Heart left ventricle (tissue), 16 donors: Measurements from ENCODE around the gene GRB2. TPM values are rescaled to one million over a fixed set of nuclear protein-coding genes. Genes with fewer than 3 reads are reported as not detected.
A peak's percentile ranks its signal among the peaks of the same experiment; 100 is the strongest.

ENCODE experiments used
- ATAC-seq, 4 donors: fragments of 200-7000 bp; cut with Tn5 transposase; one replicate each; pipeline ENCODE4 v1.9.1; 2020 to 2022; ENCODE audit warnings: moderate library complexity in 4 of 4, mild to moderate bottlenecking in 3 of 4, moderate number of reproducible peaks in 1 of 4
- DNase-seq, 5 donors: peaks; one replicate each; pipeline ENCODE4 v3.0.0-alpha.2; 2020
- H3K27ac ChIP-seq, 12 donors: fragments of 200-600 bp; sonication (generic) in 4 of 12; one replicate each; pipeline versions ENCODE4 v1.5.0 to v1.8.0; 2016 to 2022; ENCODE audit warnings: mild to moderate bottlenecking in 2 of 12
- H3K27me3 ChIP-seq, 9 donors: fragments of 200-600 bp; sonication (generic) in 2 of 9; one replicate each; pipeline versions ENCODE4 v1.5.1 to v1.8.0; 2016 to 2022; ENCODE audit warnings: mild to moderate bottlenecking in 3 of 9
- H3K36me3 ChIP-seq, 9 donors: fragments of 200-600 bp; sonication (generic) in 2 of 9; one replicate each; pipeline versions ENCODE4 v1.5.0 to v1.8.0; 2018 to 2022; ENCODE audit warnings: mild to moderate bottlenecking in 2 of 9
- H3K4me1 ChIP-seq, 12 donors: fragments of 200-600 bp; sonication (generic) in 4 of 12; one replicate each; pipeline versions ENCODE4 v1.5.0 to v1.8.0; 2016 to 2022; ENCODE audit warnings: mild to moderate bottlenecking in 3 of 12
- H3K4me3 ChIP-seq, 12 donors: fragments of 200-600 bp; sonication (generic) in 4 of 12; one replicate each; pipeline versions ENCODE4 v1.5.0 to v1.8.0; 2017 to 2022; ENCODE audit warnings: mild to moderate bottlenecking in 9 of 12, moderate library complexity in 4 of 12
- H3K9me3 ChIP-seq, 12 donors: fragments of 200-600 bp; sonication (generic) in 4 of 12; one replicate each; pipeline versions ENCODE4 v1.5.0 to v1.8.0; 2016 to 2022; ENCODE audit warnings: mild to moderate bottlenecking in 1 of 12
- POLR2A ChIP-seq, 2 donors: fragments of 450-650 bp; IDR thresholded peaks; one replicate each; pipeline ENCODE4 v1.6.1; 2017; ENCODE audit warnings: antibody characterized with exemption in 2 of 2, mild to moderate bottlenecking in 2 of 2, moderate library complexity in 2 of 2
- WGBS, 4 donors: extraction: QIAGEN DNeasy Blood & Tissue Kit in 2 of 4; methylation state at CpG; one replicate each; pipeline versions ENCODE4 v1.1.5 to v1.1.7; 2013 to 2018; 5-methylcytosine and 5-hydroxymethylcytosine counted together
- intact Hi-C, 10 donors: fragments of 100-400 bp; cut with DNase I; formaldehyde crosslinking; loops; one replicate each; pipeline versions ENCODE4 v1.11.1 to v1.14.2; 2022
- polyA plus RNA-seq, 2 donors: library from polyadenylated mRNA; stranded (reverse); fragments of 200-250 nt; gene quantifications; one replicate each; pipeline ENCODE4 v1.2.3, GENCODE V29; 2013
- total RNA-seq, 9 donors: library from RNA; depleted of rRNA in 2 of 9; stranded (reverse); fragments of >200 nt in 2 of 9; fragmentation: NEBNext Ultra II Directional in 3 of 9; extraction: Animal tissue kit (Norgen Biotek cat#: 25700) in 3 of 9; gene quantifications; one replicate each; pipeline versions ENCODE4 v1.1.0 to v1.2.4, GENCODE V29; 2016 to 2023
- TF ChIP-seq, protein P1 (sequence below), 12 donors: fragments of 200-600 bp; sonication (generic) in 4 of 12; IDR thresholded peaks; one replicate each; pipeline versions ENCODE4 v1.5.0 to v1.8.0; 2018 to 2022; ENCODE audit warnings: antibody characterized with exemption in 12 of 12, mild to moderate bottlenecking in 5 of 12
- donor health status: ischemic (EF 13 %, LVEDD 7.1; RV severe dilation, severe dysfunction).
- donor health status: healthy with polysubstance abuse.
- donor health status: DM: no; HTN: yes; CAD: no.
- donor health status: DM: no; HTN: no; CAD: no.
- donor health status: ischemic (EF 25% LVEDD 6.9; RV normal size, moderate dysfunction).
- donor health status: ischemic (EF 25% LVEDD 5.7; RV mildly dilated, moderate dysfunction).
- donor health status: healthy.
- donor health status: DM: yes; HTN: yes; CAD: no.
- donor health status: ischemic (EF 35%, LVEDD 5.7; RV mildly dilated, moderate dysfunction).
- donor health status: nonischemic (EF 11% LVEDD 7.7; RV severe dilation, severe dysfunction).
- donor health status: DM: yes; HTN: yes; CAD: no.
- donor health status: PGD.
- donor health status: ischemic (EF 29% LVEDD 5.4; RV normal size, mild dysfunction).
- donor health status: nonischemic (EF 23%, LVEDD 6.1; RV moderate dilation, normal function).

Gene GRB2
- total and polyA plus RNA-seq, 11 donors: 24.5 to 145 (median 67.7) TPM

GRCh38 chr17:75289115-75289831, 116.2 kb downstream of the GRB2 start, which contains the start of gene SLC25A19:
Gene SLC25A19 (minus strand): TSS chr17:75289433. CDS start chr17:75286764, 2,669 bp downstream.
- Histone ChIP-seq H3K27me3 (no peaks in the 10 kb centered on the region), H3K9me3 (no peaks in the 10 kb centered on the region), H3K36me3 (peaks cover 0 to 20% (median 11%) of the 10 kb centered on the region in 9 donors), H3K27ac (peak within 1 kb of the TSS; percentile 72 to 95 (median 89)), H3K4me1 (peaks cover 0 to 43% (median 4%) of the 10 kb centered on the region in 12 donors), H3K4me3 (peak within 1 kb of the TSS; percentile 57 to 96 (median 78))
- intact Hi-C loops: loop anchor here in 3 of 10 donors (1.0 to 10.0 kb wide), 3 partner anchors 115 to 226 kb away; partner anchors contain the start of genes CASKIN2 (in 1 of the 3), GRB2 (in 1 of the 3) and TSEN54 (in 1 of the 3)
- WGBS, 4 donors: 0 to 2% (median 0%) methylated on average over 30 to 65 of the region's 65 CpGs
- ATAC-seq (peak; percentile 99 to 100 (median 99)), DNase-seq (peak; percentile 98 to 99 (median 99))
- TF ChIP-seq, protein P1, sequence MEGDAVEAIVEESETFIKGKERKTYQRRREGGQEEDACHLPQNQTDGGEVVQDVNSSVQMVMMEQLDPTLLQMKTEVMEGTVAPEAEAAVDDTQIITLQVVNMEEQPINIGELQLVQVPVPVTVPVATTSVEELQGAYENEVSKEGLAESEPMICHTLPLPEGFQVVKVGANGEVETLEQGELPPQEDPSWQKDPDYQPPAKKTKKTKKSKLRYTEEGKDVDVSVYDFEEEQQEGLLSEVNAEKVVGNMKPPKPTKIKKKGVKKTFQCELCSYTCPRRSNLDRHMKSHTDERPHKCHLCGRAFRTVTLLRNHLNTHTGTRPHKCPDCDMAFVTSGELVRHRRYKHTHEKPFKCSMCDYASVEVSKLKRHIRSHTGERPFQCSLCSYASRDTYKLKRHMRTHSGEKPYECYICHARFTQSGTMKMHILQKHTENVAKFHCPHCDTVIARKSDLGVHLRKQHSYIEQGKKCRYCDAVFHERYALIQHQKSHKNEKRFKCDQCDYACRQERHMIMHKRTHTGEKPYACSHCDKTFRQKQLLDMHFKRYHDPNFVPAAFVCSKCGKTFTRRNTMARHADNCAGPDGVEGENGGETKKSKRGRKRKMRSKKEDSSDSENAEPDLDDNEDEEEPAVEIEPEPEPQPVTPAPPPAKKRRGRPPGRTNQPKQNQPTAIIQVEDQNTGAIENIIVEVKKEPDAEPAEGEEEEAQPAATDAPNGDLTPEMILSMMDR (IDR thresholded peaks at IDR 0.05): peak in 5 of 12 donors; percentile 13 to 42 (median 30)
- peak; percentile 75 to 99 for TF ChIP-seq POLR2A (IDR thresholded peaks at IDR 0.05)

GRCh38 chr17:75288770-75289114, 116.7 kb downstream of the GRB2 start:
- H3K4me3 ChIP-seq: peak overlapping the region; percentile 57 to 96 (median 78)
- peak in 3 of 4 donors; percentile 5 to 20 (median 14) for ATAC-seq
- TF ChIP-seq, protein P1 (IDR thresholded peaks at IDR 0.05): no peak
- no peak for TF ChIP-seq POLR2A (IDR thresholded peaks at IDR 0.05)
- H3K4me1 ChIP-seq: peaks cover 0 to 37% (median 4%) of the 10 kb centered on the region in 12 donors
- peak overlapping the region in 11 of 12 donors; percentile 64 to 95 (median 88) for H3K27ac ChIP-seq
- DNase-seq: peak in 2 of 5 donors; percentile 32 to 54
- no peaks in the 10 kb centered on the region for H3K27me3 ChIP-seq
- WGBS, 4 donors: 0 to 1% (median 1%) methylated on average over 7 to 14 of the region's 14 CpGs
- peaks cover 0 to 23% (median 11%) of the 10 kb centered on the region in 9 donors for H3K36me3 ChIP-seq
- H3K9me3 ChIP-seq: no peaks in the 10 kb centered on the region
- intact Hi-C loops: loop anchor here in 3 of 10 donors (1.0 to 10.0 kb wide), 3 partner anchors 116 to 226 kb away; partner anchors contain the start of genes CASKIN2 (in 1 of the 3), GRB2 (in 1 of the 3) and TSEN54 (in 1 of the 3)

- H3K27ac ChIP-seq: peak overlapping the region in 3 of 12 donors; percentile 85 to 95 (median 95)
- no peaks in the 10 kb centered on the region for H3K27me3 ChIP-seq
- H3K36me3 ChIP-seq: peaks cover 0 to 27% (median 11%) of the 10 kb centered on the region in 9 donors
- intact Hi-C loops: loop anchor here in 2 of 10 donors (10.0 kb wide), 2 partner anchors 116 to 226 kb away; partner anchors contain the start of genes CASKIN2 (in 1 of the 2), GRB2 (in 1 of the 2) and TSEN54 (in 1 of the 2)
- no peaks in the 10 kb centered on the region for H3K9me3 ChIP-seq
- 40 to 54% (median 45%) methylated on average over 2 of the region's 2 CpGs for WGBS, 4 donors
- ATAC-seq (no peak), DNase-seq (no peak)
- TF ChIP-seq, protein P1 (IDR thresholded peaks at IDR 0.05): no peak
- TF ChIP-seq POLR2A (IDR thresholded peaks at IDR 0.05): no peak
- peak overlapping the region in 10 of 12 donors; percentile 57 to 96 (median 79) for H3K4me3 ChIP-seq
- peaks cover 0 to 33% (median 4%) of the 10 kb centered on the region in 12 donors for H3K4me1 ChIP-seq
Observed at GRCh38 chr17:75288359-75288758, 117.1 kb downstream of the GRB2 start.

GRCh38 chr17:75287221-75287620, 118.3 kb downstream of the GRB2 start:
- Histone ChIP-seq H3K4me1 (peaks cover 0 to 26% (median 4%) of the 10 kb centered on the region in 12 donors), H3K4me3 (no peak overlapping the region), H3K9me3 (no peaks in the 10 kb centered on the region), H3K27ac (no peak overlapping the region), H3K27me3 (no peaks in the 10 kb centered on the region), H3K36me3 (peaks cover 0 to 38% (median 18%) of the 10 kb centered on the region in 9 donors)
- DNase-seq: no peak
- intact Hi-C loops: loop anchor here in 2 of 10 donors (10.0 kb wide), 2 partner anchors 118 to 228 kb away; partner anchors contain the start of genes CASKIN2 (in 1 of the 2), GRB2 (in 1 of the 2) and TSEN54 (in 1 of the 2)
- 87 to 90% (median 89%) methylated on average over 9 of the region's 9 CpGs for WGBS, 4 donors
- ATAC-seq: no peak
- no peak for TF ChIP-seq POLR2A (IDR thresholded peaks at IDR 0.05)
- TF ChIP-seq, protein P1 (IDR thresholded peaks at IDR 0.05): no peak
